ENCODE results near the gene ZNF701. TPM values are rescaled to one million over a fixed set of nuclear protein-coding genes. Genes with fewer than 3 reads are reported as not detected.

Gene ZNF701
- total and polyA plus RNA-seq, 7 experiments from 2014 or later = 11.7 to 43.3 (median 20.7) TPM

DNA sequence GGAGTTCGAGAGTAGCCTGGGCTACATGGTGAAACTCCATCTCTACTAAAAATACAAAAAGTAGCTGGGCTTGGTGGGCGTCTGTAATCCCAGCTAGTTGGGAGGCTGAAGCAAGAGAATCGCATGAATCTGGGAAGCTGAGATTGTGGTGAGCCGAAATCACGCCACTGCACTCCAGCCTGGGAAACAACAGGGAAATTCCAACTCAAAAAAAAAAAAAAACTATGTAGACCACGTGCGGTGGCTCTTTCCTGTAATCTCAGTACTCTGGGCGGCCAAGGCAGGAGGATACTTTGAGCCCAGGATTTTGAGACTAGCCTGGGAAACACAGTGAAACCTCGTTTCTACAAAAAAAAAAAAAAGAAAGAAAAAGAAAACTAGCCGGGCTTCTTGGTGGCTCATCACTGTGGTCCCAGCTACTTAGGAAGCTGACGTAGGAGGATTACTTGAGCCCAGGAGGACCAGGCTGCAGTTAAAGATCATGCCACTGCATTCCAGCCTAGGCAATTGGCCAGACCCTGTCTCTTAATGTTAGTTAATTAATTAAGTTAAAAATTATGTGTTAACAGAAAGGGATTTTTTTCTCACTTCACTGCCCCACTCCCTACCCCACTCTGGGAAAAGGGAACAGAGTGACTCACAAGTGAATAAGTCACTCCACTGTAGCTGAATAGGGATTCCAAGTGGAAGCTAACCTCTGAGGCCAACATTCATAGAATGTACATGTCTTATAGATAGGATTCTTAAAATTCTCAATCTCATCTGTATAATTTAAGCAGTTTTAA, 65.9 kb downstream of the ZNF701 start:
- peaks cover 0 to 5% (median 0%) of the 10 kb centered on the region in 3 experiments for H3K36me3 ChIP-seq (ENCODE audit: control insufficient read depth in 2 of 3, insufficient read depth in 3 of 3, low read length in 3 of 3)
- H3K4me1 ChIP-seq (ENCODE audit: control insufficient read depth in 2 of 2, insufficient read depth in 2 of 2, low read length in 2 of 2) = peaks cover 7 to 8% of the 10 kb centered on the region in 2 donors
- ATAC-seq = no peak
- H3K9me3 ChIP-seq (ENCODE audit: control insufficient read depth in 2 of 3, low read length in 3 of 3) = no peaks in the 10 kb centered on the region
- peak overlapping the region in 4 of 9 donors; percentile 17 to 98 (median 76) for H3K27ac Mint-ChIP-seq
- peaks cover 12 to 55% (median 39%) of the 10 kb centered on the region in 5 donors for H3K36me3 Mint-ChIP-seq
- H3K4me3 Mint-ChIP-seq = peak overlapping the region in 9 of 10 donors; percentile 48 to 96 (median 95)
- intact Hi-C loops (cut with micrococcal nuclease) = loop anchor here (5.0 to 10.0 kb wide), 5 partner anchors 241 to 561 kb away; partner anchors contain the start of genes ZNF160 (in 1 of the 2), ZNF480 (in 1 of the 2) and ZNF528 (in 1 of the 2)
- ChIA-PET CTCF (interaction anchor here (0.6 to 1.1 kb wide), 2 partner anchors 17 to 237 kb away, joined by 3 read pairs; no protein-coding TSS in a partner anchor), POLR2A (interaction anchor here (0.7 to 2.2 kb wide), 2 partner anchors 35 to 797 kb away, joined by 3 to 10 read pairs; no protein-coding TSS in a partner anchor)
- H3K4me3 ChIP-seq (ENCODE audit: low read length) = no peak overlapping the region
- H3K4me1 Mint-ChIP-seq = peaks cover 11 to 39% (median 28%) of the 10 kb centered on the region in 7 donors
- DNase-seq = no peak
- no peaks in the 10 kb centered on the region for H3K27me3 ChIP-seq (ENCODE audit: control insufficient read depth in 2 of 2, insufficient read depth in 2 of 2, low read length in 2 of 2)
- H3K9me3 Mint-ChIP-seq = peaks cover 2 to 78% (median 24%) of the 10 kb centered on the region in 11 donors
- no peak overlapping the region for H3K27ac ChIP-seq (ENCODE audit: low read depth, low read length)
- H3K27me3 Mint-ChIP-seq = no peaks in the 10 kb centered on the region

Other genes starting within 250 kb of the ZNF701 start
- gene ZNF610, start 234.0 kb upstream of the ZNF701 start, total RNA-seq = 1 to 10 TPM in 2 of 5 experiments, under 1 TPM in 3; 0.42 to 4.3 (median 0.93) TPM
- 1 to 10 TPM; 2.0 to 2.6 TPM for gene ZNF610, start 234.0 kb upstream of the ZNF701 start, polyA plus RNA-seq
- gene ZNF880, start 200.4 kb upstream of the ZNF701 start, total RNA-seq = 10 to 100 TPM; 10.3 to 33.5 (median 25.4) TPM
- 10 to 100 TPM; 32.0 to 43.9 TPM for gene ZNF880, start 200.4 kb upstream of the ZNF701 start, polyA plus RNA-seq
- gene ZNF528, start 172.4 kb upstream of the ZNF701 start, total RNA-seq = 10 to 100 TPM; 10.6 to 47.3 (median 23.0) TPM
- 10 to 100 TPM in 1 of 2 donors, 1 to 10 TPM in 1; 6.1 to 11.6 TPM for gene ZNF528, start 172.4 kb upstream of the ZNF701 start, polyA plus RNA-seq
- gene ZNF534, start 141.1 kb upstream of the ZNF701 start, total RNA-seq = under 1 TPM in 1 of 5 experiments, not detected in 4; 0.32 TPM
- under 1 TPM; 0.24 to 0.26 TPM for gene ZNF534, start 141.1 kb upstream of the ZNF701 start, polyA plus RNA-seq
- gene ZNF578, start 116.7 kb upstream of the ZNF701 start, total RNA-seq = 1 to 10 TPM in 4 of 5 experiments, under 1 TPM in 1; 0.75 to 3.9 (median 1.5) TPM
- 1 to 10 TPM; 3.0 to 4.4 TPM for gene ZNF578, start 116.7 kb upstream of the ZNF701 start, polyA plus RNA-seq
- gene ZNF808, start 42.6 kb upstream of the ZNF701 start, total RNA-seq = 10 to 100 TPM; 17.7 to 52.4 (median 33.7) TPM
- 10 to 100 TPM in 1 of 2 donors, 1 to 10 TPM in 1; 5.8 to 16.5 TPM for gene ZNF808, start 42.6 kb upstream of the ZNF701 start, polyA plus RNA-seq
- gene ZNF83, start 68.1 kb downstream of the ZNF701 start, total RNA-seq = 100 to 1,000 TPM in 2 of 5 experiments, 10 to 100 TPM in 3; 49.7 to 113 (median 70.5) TPM
- 10 to 100 TPM; 17.2 to 21.8 TPM for gene ZNF83, start 68.1 kb downstream of the ZNF701 start, polyA plus RNA-seq
- gene ZNF611, start 164.8 kb downstream of the ZNF701 start, total RNA-seq = 10 to 100 TPM; 23.4 to 56.0 (median 36.8) TPM
- gene ZNF611, start 164.8 kb downstream of the ZNF701 start, polyA plus RNA-seq = 10 to 100 TPM; 32.6 to 43.5 TPM
- 10 to 100 TPM in 4 of 5 experiments, 1 to 10 TPM in 1; 6.7 to 30.0 (median 19.8) TPM for gene ZNF600, start 216.5 kb downstream of the ZNF701 start, total RNA-seq
- 10 to 100 TPM in 1 of 2 donors, 1 to 10 TPM in 1; 5.2 to 17.2 TPM for gene ZNF600, start 216.5 kb downstream of the ZNF701 start, polyA plus RNA-seq

All from naive thymus-derived CD4-positive, alpha-beta T cell (primary cell).